Inferior parietal cortex (tissue), 1 donor: Measurements from ENCODE around the gene GRK5.

Experiments used
- DNase-seq: peaks from one replicate; pipeline ENCODE4 v3.0.0-alpha.2; 2016; ENCODE audit errors: extremely low spot score

The GRK5 gene

GRCh38 chr10:119478111-119478802, 270.9 kb downstream of the GRK5 start:
- no peak for DNase-seq

GRCh38 chr10:119478811-119479341, 271.5 kb downstream of the GRK5 start:
- DNase-seq = no peak

GRCh38 chr10:119479532-119479931, 272.2 kb downstream of the GRK5 start:
- no peak for DNase-seq

- DNase-seq = no peak
These were observed 273.3 kb downstream of the GRK5 start for GRCh38 chr10:119480667-119481066.

GRCh38 chr10:119481781-119482426, 274.5 kb downstream of the GRK5 start:
- no peak for DNase-seq

GRCh38 chr10:119483001-119483400, 275.6 kb downstream of the GRK5 start:
- DNase-seq = no peak

- DNase-seq = no peak
These were observed 276.5 kb downstream of the GRK5 start for GRCh38 chr10:119483839-119484238.

GRCh38 chr10:119488675-119489074, 281.3 kb downstream of the GRK5 start:
- DNase-seq = no peak

GRCh38 chr10:119489991-119490326, 282.6 kb downstream of the GRK5 start:
- no peak for DNase-seq

- no peak for DNase-seq
These were observed 284.8 kb downstream of the GRK5 start for GRCh38 chr10:119491966-119492757.

- no peak for DNase-seq
These were observed 285.8 kb downstream of the GRK5 start for GRCh38 chr10:119493155-119493554.

- no peak for DNase-seq
These were observed 287.1 kb downstream of the GRK5 start for GRCh38 chr10:119494236-119495020.

- DNase-seq = no peak
These were observed 287.7 kb downstream of the GRK5 start for GRCh38 chr10:119495021-119495505.

GRCh38 chr10:119495545-119495944, 288.2 kb downstream of the GRK5 start:
- DNase-seq = no peak

- no peak for DNase-seq
These were observed 288.9 kb downstream of the GRK5 start for GRCh38 chr10:119496273-119496672.

- no peak for DNase-seq
These were observed 289.9 kb downstream of the GRK5 start for GRCh38 chr10:119497243-119497642.

- DNase-seq = no peak
These were observed 291.7 kb downstream of the GRK5 start for GRCh38 chr10:119498889-119499676.

GRCh38 chr10:119499677-119500002, 292.3 kb downstream of the GRK5 start:
- DNase-seq = no peak

GRCh38 chr10:119500123-119500795, 292.9 kb downstream of the GRK5 start:
- no peak for DNase-seq

GRCh38 chr10:119500821-119501220, 293.4 kb downstream of the GRK5 start:
- no peak for DNase-seq
